Left lung (tissue), 10 donors: ENCODE measurements around the gene RANBP9. TPM values are rescaled to one million over a fixed set of nuclear protein-coding genes. Genes with fewer than 3 reads are reported as not detected.
A peak's percentile ranks its signal among the peaks of the same experiment; 100 is the strongest.

Experiments
- ATAC-seq: fragments of 200-7000 bp; cut with Tn5 transposase; one replicate; pipeline ENCODE4 v1.9.1; 2020; ENCODE audit warnings: moderate library complexity
- DNase-seq, 4 donors: peaks; one replicate each; pipeline ENCODE4 v3.0.0-alpha.2; 2013 to 2020
- H3K27ac ChIP-seq, 2 donors: fragments of 200-600 bp; sonication (generic) in 1 of 2; one replicate each; pipeline versions ENCODE4 v1.5.0 to v1.8.0; 2020 to 2021
- H3K27me3 ChIP-seq, 2 donors: fragments of 200-600 bp; sonication (generic) in 1 of 2; one replicate each; pipeline versions ENCODE4 v1.5.0 to v1.8.0; 2020 to 2021
- H3K36me3 ChIP-seq, 2 donors: fragments of 200-600 bp; sonication (generic) in 1 of 2; one replicate each; pipeline versions ENCODE4 v1.5.0 to v1.8.0; 2020 to 2021
- H3K4me1 ChIP-seq, 2 donors: fragments of 200-600 bp; one replicate each; pipeline ENCODE4 v1.8.0; 2021
- H3K4me3 ChIP-seq, 2 donors: fragments of 200-600 bp; sonication (generic) in 1 of 2; one replicate each; pipeline versions ENCODE4 v1.5.0 to v1.8.0; 2020 to 2021; ENCODE audit warnings: mild to moderate bottlenecking in 1 of 2
- H3K9me3 ChIP-seq, 2 donors: fragments of 200-600 bp; sonication (generic) in 1 of 2; one replicate each; pipeline versions ENCODE4 v1.5.0 to v1.8.0; 2020 to 2021
- intact Hi-C, 2 donors: fragments of 100-400 bp; cut with DNase I; formaldehyde crosslinking; loops; one replicate each; pipeline versions ENCODE4 v1.11.2 to v1.14.2; 2022
- polyA plus RNA-seq, 6 donors: library from polyadenylated mRNA; unstranded; fragments of 120-200 nt; gene quantifications; one replicate each; pipeline ENCODE4 v1.2.1, GENCODE V29; 2013; ENCODE audit not compliant: insufficient read length in 6 of 6
- total RNA-seq, 2 donors: library from RNA; stranded (reverse); fragmentation: NEBNext Ultra II Directional; extraction: Animal tissue kit (Norgen Biotek cat#: 25700); gene quantifications; one replicate each; pipeline ENCODE4 v1.2.1, GENCODE V29; 2021
- TF ChIP-seq, protein P1 (sequence below), 2 donors: fragments of 200-600 bp; sonication (generic) in 1 of 2; IDR thresholded peaks; one replicate each; pipeline versions ENCODE4 v1.5.0 to v1.8.0; 2021; ENCODE audit warnings: antibody characterized with exemption in 2 of 2
- donor health status: DM: no; HTN: yes; CAD: no.
- donor health status: DM: no; HTN: no; CAD: no.

The RANBP9 gene
- total and polyA plus RNA-seq, 8 donors, result 34.9 to 49.4 (median 45.1) TPM

DNA sequence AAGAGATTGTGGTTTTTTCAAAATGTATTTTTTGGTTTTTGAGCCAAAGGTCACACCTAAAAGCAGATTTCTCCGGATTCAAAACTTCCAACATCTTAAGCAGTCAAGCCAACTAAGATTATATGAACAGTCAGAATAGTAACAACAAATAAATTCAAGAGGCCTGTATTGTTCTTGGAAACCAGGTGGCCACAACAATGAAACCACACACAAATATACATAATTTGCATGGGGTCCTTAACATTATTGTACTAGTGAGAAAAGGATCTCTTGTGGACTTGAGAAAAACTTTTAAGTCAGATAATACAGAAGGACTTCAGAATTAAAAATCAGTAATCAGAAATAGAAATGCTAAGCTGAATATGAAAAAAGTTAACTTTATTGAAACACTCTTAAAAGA lies 55.9 kb downstream of the RANBP9 start:
- H3K9me3 ChIP-seq, result no peaks in the 10 kb centered on the region
- no peak overlapping the region for H3K27ac ChIP-seq
- H3K36me3 ChIP-seq, result peaks cover 0 to 1% of the 10 kb centered on the region in 2 donors
- no peaks in the 10 kb centered on the region for H3K27me3 ChIP-seq
- H3K4me1 ChIP-seq, result peaks cover under 1 to 12% of the 10 kb centered on the region in 2 donors
- TF ChIP-seq, protein P1, sequence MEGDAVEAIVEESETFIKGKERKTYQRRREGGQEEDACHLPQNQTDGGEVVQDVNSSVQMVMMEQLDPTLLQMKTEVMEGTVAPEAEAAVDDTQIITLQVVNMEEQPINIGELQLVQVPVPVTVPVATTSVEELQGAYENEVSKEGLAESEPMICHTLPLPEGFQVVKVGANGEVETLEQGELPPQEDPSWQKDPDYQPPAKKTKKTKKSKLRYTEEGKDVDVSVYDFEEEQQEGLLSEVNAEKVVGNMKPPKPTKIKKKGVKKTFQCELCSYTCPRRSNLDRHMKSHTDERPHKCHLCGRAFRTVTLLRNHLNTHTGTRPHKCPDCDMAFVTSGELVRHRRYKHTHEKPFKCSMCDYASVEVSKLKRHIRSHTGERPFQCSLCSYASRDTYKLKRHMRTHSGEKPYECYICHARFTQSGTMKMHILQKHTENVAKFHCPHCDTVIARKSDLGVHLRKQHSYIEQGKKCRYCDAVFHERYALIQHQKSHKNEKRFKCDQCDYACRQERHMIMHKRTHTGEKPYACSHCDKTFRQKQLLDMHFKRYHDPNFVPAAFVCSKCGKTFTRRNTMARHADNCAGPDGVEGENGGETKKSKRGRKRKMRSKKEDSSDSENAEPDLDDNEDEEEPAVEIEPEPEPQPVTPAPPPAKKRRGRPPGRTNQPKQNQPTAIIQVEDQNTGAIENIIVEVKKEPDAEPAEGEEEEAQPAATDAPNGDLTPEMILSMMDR (IDR thresholded peaks at IDR 0.05), result no peak
- H3K4me3 ChIP-seq, result no peak overlapping the region
- intact Hi-C loops, result no loop called here
- ATAC-seq (no peak), DNase-seq (no peak)

DNA sequence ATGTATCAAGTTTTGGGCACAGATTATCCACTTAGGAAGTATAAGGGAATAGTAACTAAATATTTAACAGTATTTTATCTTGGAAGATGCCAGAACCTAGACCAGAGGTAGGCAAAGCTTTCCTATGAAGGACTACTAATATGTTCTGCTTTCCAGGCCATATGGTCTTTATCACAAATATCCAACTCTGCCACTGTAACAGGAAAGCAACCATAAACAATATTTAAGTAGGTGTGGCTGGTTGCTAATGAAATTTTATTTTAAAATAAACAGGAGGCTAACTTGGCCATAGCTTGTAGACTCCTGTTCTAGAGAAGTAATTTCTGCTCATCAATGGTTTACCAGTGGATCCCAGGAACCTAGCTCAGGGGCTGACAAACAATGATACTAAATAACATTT lies 57.1 kb downstream of the RANBP9 start:
- DNase-seq (no peak), ATAC-seq (no peak)
- Histone ChIP-seq H3K9me3 (no peaks in the 10 kb centered on the region), H3K27ac (no peak overlapping the region), H3K4me3 (no peak overlapping the region), H3K4me1 (peaks cover 0 to 12% of the 10 kb centered on the region in 2 donors), H3K27me3 (no peaks in the 10 kb centered on the region), H3K36me3 (peaks cover 0 to 6% of the 10 kb centered on the region in 2 donors)
- intact Hi-C loops, result no loop called here
- TF ChIP-seq, protein P1 (IDR thresholded peaks at IDR 0.05), result no peak

DNA sequence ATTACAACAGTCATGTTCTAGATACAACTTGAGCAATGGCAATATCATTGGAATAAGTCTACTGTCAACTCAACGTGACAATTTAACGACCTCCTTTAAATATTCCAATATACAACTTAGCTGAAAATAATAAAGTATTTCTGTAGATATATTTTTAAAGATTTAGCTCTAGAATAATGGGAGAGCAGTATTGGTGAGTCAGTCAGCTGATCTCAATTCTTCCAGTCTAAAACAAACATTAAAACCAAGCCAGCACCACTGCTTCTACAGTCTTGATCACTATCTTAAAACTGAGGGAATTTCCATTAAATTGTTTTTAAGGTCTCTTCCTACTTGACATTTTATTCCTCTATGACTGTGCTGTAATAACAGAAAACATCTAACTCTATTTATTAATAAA lies 58.3 kb downstream of the RANBP9 start:
- intact Hi-C loops, result no loop called here
- DNase-seq (no peak), ATAC-seq (no peak)
- Histone ChIP-seq H3K9me3 (no peaks in the 10 kb centered on the region), H3K4me1 (peaks cover 0 to 15% of the 10 kb centered on the region in 2 donors), H3K27me3 (no peaks in the 10 kb centered on the region), H3K27ac (no peak overlapping the region), H3K36me3 (peaks cover 0 to 6% of the 10 kb centered on the region in 2 donors), H3K4me3 (no peak overlapping the region)
- TF ChIP-seq, protein P1 (IDR thresholded peaks at IDR 0.05), result no peak

DNA sequence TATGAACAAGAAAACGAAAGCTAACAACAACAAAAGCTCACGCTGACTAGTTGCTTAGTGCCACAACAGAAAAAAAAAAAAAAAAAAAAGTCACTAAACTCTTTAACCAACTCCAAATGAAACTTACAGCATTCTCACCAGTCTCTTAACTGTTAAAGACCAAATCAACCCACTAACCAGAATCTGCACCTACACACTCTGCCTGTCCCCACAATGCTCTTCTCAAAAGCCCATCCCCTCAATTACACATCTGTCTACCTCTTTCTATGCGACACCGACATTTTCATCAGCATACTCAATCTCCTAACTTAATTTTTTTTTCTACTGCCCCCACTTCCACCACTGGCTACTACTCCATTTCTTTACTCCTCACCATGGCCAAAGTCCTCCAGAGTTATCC lies 62.2 kb downstream of the RANBP9 start:
- intact Hi-C loops, result no loop called here
- peaks cover 0 to 8% of the 10 kb centered on the region in 2 donors for H3K36me3 ChIP-seq
- no peak overlapping the region for H3K4me3 ChIP-seq
- DNase-seq (no peak), ATAC-seq (no peak)
- H3K4me1 ChIP-seq, result peaks cover 0 to 20% of the 10 kb centered on the region in 2 donors
- no peaks in the 10 kb centered on the region for H3K9me3 ChIP-seq
- TF ChIP-seq, protein P1 (IDR thresholded peaks at IDR 0.05), result no peak
- H3K27ac ChIP-seq, result no peak overlapping the region
- no peaks in the 10 kb centered on the region for H3K27me3 ChIP-seq

DNA sequence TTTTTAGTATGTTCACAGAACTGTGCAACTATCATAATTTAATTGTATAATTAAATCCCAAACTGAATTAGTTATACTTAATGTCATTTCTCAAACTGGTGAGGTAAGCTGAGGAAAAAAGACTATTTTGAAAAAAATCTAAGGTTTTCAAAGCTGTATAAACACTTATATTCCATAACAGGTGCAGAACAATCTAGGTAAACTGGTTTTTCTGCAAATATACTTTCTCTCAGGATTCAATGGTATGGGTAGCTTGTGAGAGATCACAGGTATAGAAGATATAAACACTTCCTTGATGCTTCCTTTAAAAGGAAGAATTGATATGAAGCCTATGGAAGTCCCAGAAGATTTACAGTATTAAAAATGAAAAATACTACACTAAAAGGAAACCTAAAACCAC lies 62.8 kb downstream of the RANBP9 start:
- DNase-seq (peak in 2 of 4 donors; percentile 16 to 41), ATAC-seq (peak; percentile 70)
- Histone ChIP-seq H3K36me3 (peaks cover 0 to 14% of the 10 kb centered on the region in 2 donors), H3K4me3 (no peak overlapping the region), H3K27ac (no peak overlapping the region), H3K27me3 (no peaks in the 10 kb centered on the region), H3K4me1 (peaks cover 0 to 19% of the 10 kb centered on the region in 2 donors), H3K9me3 (no peaks in the 10 kb centered on the region)
- TF ChIP-seq, protein P1 (IDR thresholded peaks at IDR 0.05), result no peak
- intact Hi-C loops, result no loop called here
